Tibial artery (tissue), 4 donors: Measurements from ENCODE around the gene ZNF44.

Source experiments
- DNase-seq, 2 donors: peaks; one replicate each; pipeline ENCODE4 v3.0.0-alpha.2; 2019
- H3K27ac ChIP-seq, 2 donors: fragments of 200-600 bp; sonication (generic) in 1 of 2; 1 replicate in 1 of 2; 2 replicates in 1 of 2; pipeline ENCODE4 v1.5.1; 2018 to 2019; ENCODE audit warnings: mild to moderate bottlenecking in 1 of 2
- H3K27me3 ChIP-seq, 2 donors: fragments of 200-600 bp; sonication (generic) in 1 of 2; one replicate each; pipeline versions ENCODE4 v1.5.1 to v1.6.0; 2016 to 2019
- H3K36me3 ChIP-seq, 3 donors: fragments of 200-600 bp; sonication (generic) in 2 of 3; one replicate each; pipeline ENCODE4 v1.5.1; 2016 to 2019; ENCODE audit warnings: mild to moderate bottlenecking in 2 of 3
- H3K4me1 ChIP-seq, 4 donors: fragments of 200-600 bp; sonication (generic) in 2 of 4; 1 replicate in 3 of 4; 2 replicates in 1 of 4; pipeline ENCODE4 v1.5.1; 2016 to 2019
- H3K4me3 ChIP-seq, 2 donors: fragments of 200-600 bp; sonication (generic) in 1 of 2; 1 replicate in 1 of 2; 2 replicates in 1 of 2; pipeline ENCODE4 v1.5.1; 2018 to 2019; ENCODE audit warnings: mild to moderate bottlenecking in 2 of 2
- H3K9me3 ChIP-seq, 3 donors: fragments of 200-600 bp; sonication (generic) in 1 of 3; one replicate each; pipeline ENCODE4 v1.5.1; 2016 to 2019
- CTCF ChIP-seq, 2 experiments: fragments of 200-600 bp in 1 of 2; fragments of 450-650 bp in 1 of 2; IDR thresholded peaks; one replicate each; pipeline ENCODE4 v1.5.1; 2017 to 2019; ENCODE audit warnings: antibody characterized with exemption in 2 of 2, mild to moderate bottlenecking in 1 of 2, moderate library complexity in 1 of 2
- intact Hi-C: fragments of 100-400 bp; cut with DNase I; formaldehyde crosslinking; loops from one replicate; pipeline ENCODE4 v1.15.0; 2023; ENCODE audit warnings: low total_unique reads

Gene ZNF44

DNA sequence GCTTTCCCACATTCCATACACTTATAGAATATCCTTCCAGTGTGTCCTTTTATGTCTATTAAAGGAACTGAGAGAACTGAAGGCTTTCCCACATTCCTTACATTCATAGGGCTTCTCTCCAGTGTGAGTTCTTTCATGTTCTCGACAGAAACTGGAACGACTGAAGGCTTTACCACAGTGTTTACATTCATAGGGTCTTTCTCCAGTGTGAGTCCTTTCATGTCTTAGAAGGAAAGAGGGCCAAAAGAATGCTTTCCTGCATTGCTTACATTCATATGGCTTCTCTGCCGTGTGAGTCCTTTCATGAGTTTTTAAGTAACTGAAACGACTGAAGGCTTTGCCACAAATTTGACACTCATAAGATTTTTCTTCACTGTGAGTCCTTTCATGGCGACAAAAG is 22.3 kb downstream of the ZNF44 start:
- intact Hi-C loops, result no loop called here
- TF ChIP-seq CTCF (IDR thresholded peaks at IDR 0.05), result no peak
- DNase-seq, result no peak
- H3K27ac ChIP-seq, result no peak overlapping the region
- H3K9me3 ChIP-seq, result peaks cover 0 to 99% (median 37%) of the 10 kb centered on the region in 3 donors
- no peaks in the 10 kb centered on the region for H3K27me3 ChIP-seq
- H3K4me1 ChIP-seq, result no peaks in the 10 kb centered on the region
- H3K36me3 ChIP-seq, result peaks cover 74 to 81% (median 75%) of the 10 kb centered on the region in 3 donors
- H3K4me3 ChIP-seq, result no peak overlapping the region

DNA sequence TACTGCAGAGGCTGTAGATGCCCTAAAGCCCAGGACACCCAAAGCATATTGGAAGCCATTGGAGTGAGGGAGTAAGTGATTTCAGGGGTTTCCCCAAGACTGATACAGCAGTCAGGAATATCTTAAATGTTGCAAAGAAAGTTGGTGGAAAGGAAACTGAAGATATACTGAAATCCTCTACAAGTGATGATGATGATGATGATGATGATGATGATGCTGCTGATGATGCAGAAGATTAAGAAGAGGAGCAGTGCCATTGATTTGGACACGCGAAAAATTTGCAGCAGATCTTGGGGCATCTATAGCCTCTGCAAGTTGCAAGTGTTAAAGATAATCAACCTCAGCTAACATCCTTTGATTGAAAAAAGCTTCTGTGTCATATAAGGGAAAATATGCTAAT is 23.8 kb downstream of the ZNF44 start:
- Histone ChIP-seq H3K27me3 (no peaks in the 10 kb centered on the region), H3K4me3 (no peak overlapping the region), H3K4me1 (no peaks in the 10 kb centered on the region), H3K36me3 (peaks cover 64 to 80% (median 70%) of the 10 kb centered on the region in 3 donors), H3K27ac (no peak overlapping the region), H3K9me3 (peaks cover 0 to 99% (median 40%) of the 10 kb centered on the region in 3 donors)
- TF ChIP-seq CTCF (IDR thresholded peaks at IDR 0.05), result no peak
- intact Hi-C loops, result no loop called here
- DNase-seq, result no peak

- Histone ChIP-seq H3K9me3 (peaks cover 0 to 92% (median 25%) of the 10 kb centered on the region in 3 donors), H3K27me3 (no peaks in the 10 kb centered on the region), H3K36me3 (peaks cover 16 to 34% (median 23%) of the 10 kb centered on the region in 3 donors), H3K4me1 (no peaks in the 10 kb centered on the region), H3K27ac (no peak overlapping the region), H3K4me3 (no peak overlapping the region)
- TF ChIP-seq CTCF (IDR thresholded peaks at IDR 0.05), result no peak
- DNase-seq, result no peak
- intact Hi-C loops, result no loop called here
These were observed 28.6 kb downstream of the ZNF44 start for GRCh38 chr19:12265921-12266704.

DNA sequence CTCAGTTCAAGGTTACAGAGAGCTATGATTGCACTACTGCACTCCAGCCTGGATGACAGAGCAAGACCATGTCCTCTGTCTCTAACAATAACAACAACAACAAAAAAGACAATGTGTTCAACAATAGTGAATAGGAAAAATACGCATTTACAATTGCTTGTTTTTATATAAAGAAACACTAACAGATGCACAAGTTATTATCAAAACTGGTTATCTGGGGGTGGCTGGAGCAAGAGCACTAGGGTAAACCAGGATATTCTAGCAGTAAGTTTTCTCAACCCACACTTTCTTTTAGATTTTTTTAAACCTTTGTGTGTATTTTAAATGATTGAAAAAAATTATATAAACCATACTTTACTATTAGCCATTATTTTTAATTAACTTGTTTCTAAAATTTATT is 33.1 kb downstream of the ZNF44 start:
- DNase-seq, result no peak
- no peak for TF ChIP-seq CTCF (IDR thresholded peaks at IDR 0.05)
- Histone ChIP-seq H3K4me1 (no peaks in the 10 kb centered on the region), H3K9me3 (peaks cover 0 to 78% (median 19%) of the 10 kb centered on the region in 3 donors), H3K27ac (no peak overlapping the region), H3K27me3 (no peaks in the 10 kb centered on the region), H3K4me3 (no peak overlapping the region), H3K36me3 (peaks cover 0 to 8% (median 0%) of the 10 kb centered on the region in 3 donors)
- intact Hi-C loops, result no loop called here

- no peak for TF ChIP-seq CTCF (IDR thresholded peaks at IDR 0.05)
- H3K4me3 ChIP-seq, result no peak overlapping the region
- intact Hi-C loops, result no loop called here
- peaks cover 0 to 1% (median 0%) of the 10 kb centered on the region in 3 donors for H3K36me3 ChIP-seq
- no peak overlapping the region for H3K27ac ChIP-seq
- H3K9me3 ChIP-seq, result peaks cover 0 to 77% (median 12%) of the 10 kb centered on the region in 3 donors
- no peaks in the 10 kb centered on the region for H3K27me3 ChIP-seq
- no peaks in the 10 kb centered on the region for H3K4me1 ChIP-seq
- DNase-seq, result no peak
These were observed 33.8 kb downstream of the ZNF44 start for GRCh38 chr19:12260861-12261260.
